NCI-H1694 (cell line): ENCODE measurements around the gene DIP2A.

ENCODE experiments used
- DNase-seq: peaks from one replicate; lab custom pipeline; 2025; lab: John Stamatoyannopoulos, UW

DIP2A gene, protein sequence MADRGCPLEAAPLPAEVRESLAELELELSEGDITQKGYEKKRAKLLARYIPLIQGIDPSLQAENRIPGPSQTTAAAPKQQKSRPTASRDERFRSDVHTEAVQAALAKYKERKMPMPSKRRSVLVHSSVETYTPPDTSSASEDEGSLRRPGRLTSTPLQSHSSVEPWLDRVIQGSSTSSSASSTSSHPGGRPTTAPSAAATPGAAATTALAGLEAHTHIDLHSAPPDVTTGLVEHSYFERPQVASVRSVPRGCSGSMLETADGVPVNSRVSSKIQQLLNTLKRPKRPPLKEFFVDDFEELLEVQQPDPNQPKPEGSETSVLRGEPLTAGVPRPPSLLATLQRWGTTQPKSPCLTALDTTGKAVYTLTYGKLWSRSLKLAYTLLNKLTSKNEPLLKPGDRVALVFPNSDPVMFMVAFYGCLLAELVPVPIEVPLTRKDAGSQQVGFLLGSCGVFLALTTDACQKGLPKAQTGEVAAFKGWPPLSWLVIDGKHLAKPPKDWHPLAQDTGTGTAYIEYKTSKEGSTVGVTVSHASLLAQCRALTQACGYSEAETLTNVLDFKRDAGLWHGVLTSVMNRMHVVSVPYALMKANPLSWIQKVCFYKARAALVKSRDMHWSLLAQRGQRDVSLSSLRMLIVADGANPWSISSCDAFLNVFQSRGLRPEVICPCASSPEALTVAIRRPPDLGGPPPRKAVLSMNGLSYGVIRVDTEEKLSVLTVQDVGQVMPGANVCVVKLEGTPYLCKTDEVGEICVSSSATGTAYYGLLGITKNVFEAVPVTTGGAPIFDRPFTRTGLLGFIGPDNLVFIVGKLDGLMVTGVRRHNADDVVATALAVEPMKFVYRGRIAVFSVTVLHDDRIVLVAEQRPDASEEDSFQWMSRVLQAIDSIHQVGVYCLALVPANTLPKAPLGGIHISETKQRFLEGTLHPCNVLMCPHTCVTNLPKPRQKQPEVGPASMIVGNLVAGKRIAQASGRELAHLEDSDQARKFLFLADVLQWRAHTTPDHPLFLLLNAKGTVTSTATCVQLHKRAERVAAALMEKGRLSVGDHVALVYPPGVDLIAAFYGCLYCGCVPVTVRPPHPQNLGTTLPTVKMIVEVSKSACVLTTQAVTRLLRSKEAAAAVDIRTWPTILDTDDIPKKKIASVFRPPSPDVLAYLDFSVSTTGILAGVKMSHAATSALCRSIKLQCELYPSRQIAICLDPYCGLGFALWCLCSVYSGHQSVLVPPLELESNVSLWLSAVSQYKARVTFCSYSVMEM (N-terminal part only)

DNA sequence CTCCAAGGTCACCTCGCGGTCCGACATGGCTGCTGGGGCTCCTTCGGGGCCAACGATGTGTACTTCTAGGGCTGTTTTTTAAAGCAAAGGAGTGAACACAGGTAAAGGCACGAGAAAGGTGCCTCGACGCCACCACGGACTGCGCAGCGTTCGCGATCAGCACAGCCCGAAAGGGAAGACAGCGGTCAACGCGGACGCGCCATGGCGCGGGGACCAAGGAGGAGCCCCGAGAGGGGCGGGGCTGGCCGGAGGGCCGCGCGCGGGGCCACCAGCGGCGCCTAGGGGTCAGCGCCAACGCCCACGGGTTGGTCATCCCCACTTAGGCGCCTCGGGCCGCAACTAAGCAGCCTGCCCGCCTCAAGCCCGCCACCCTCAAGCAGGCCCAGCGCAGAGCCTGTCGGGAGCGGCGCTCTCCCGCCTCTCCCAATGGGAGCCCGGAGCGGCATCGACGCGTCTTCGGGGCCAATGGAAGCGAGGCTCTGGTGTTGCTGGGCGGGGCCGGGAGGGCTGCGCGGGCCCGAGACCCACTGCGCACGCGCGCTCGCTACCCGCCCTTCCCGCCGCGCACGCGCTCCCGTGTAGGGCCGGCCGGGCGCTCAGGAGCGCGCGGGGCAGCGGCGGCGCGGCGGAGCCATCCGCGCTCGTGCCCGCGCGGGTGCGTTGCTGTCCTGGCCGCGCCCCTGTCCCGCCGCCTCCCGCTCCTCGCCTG, at the start of gene DIP2A:
Gene DIP2A (plus strand): TSS at position 577 of the 709 bp plus-strand sequence. CDS start 241 bp downstream, outside the sequence.
- peak; percentile 90 for DNase-seq

DNA sequence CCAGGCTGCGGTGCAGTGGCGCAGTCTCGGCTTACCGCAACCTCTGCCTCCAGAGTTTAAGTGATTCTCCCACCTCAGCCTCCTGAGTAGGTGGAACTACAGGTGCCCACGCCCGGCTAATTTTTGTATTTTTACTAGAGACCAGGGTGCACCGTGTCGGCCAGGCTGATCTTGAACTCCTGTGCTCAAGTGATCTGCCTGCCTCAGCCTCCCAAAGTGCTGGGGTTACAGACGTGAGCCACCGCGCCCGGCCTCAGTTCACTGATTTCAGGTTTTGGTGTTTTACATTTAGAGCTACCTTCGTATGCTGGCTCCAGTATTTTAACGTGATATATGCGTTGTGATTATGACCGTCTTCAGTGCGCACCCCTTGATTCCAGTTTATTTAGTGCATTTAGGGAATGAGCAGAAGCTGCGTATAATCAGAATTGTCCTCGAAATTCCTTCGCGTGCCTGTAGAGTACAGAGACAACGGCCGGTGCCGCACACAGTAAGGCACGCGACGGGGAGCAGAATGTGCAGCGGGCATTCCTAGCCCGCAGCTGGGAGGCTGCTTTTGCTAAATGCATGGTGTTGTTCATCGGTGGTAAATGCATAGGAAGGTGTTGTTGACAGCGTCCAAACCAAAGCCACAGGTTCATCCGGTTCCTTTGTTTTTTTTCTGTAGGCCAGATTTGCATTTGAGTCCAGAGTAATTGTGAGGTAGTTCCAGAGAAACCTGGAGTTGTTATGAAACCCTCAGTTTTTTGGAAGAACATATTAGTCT, 48.9 kb upstream of the DIP2A start:
- DNase-seq = no peak

DNA sequence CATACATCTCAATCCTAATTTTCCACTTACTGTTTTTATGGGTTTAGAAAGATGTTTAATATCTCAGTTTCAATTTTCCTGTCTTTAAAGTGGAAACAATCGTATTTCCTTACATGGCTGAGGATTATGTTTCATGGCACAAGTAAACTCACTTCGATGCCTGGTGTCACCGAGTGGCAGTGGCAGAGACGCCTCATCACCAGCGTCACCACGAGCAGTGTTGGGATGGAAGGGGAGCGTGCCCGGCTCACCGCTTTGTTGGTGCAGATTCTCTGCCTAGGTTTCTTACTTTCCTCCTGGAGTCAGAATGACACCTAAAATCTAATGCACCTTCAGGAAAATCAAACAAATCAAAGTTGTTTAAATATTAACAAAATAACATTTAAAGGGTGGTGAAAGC, 48.2 kb upstream of the DIP2A start:
- no peak for DNase-seq

DNA sequence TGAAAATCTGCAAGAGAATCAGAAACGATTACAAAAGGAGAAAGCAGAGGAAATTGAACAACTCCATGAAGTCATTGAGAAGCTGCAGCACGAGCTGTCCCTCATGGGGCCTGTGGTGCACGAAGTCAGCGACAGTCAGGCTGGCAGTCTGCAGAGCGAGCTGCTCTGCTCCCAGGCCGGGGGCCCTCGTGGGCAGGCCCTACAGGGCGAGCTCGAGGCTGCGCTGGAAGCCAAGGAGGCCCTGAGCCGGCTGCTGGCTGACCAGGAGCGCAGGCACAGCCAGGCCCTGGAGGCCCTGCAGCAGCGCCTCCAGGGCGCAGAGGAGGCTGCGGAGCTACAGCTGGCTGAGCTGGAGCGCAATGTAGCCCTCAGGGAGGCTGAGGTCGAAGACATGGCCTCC, 47.5 kb upstream of the DIP2A start:
- no peak for DNase-seq

DNA sequence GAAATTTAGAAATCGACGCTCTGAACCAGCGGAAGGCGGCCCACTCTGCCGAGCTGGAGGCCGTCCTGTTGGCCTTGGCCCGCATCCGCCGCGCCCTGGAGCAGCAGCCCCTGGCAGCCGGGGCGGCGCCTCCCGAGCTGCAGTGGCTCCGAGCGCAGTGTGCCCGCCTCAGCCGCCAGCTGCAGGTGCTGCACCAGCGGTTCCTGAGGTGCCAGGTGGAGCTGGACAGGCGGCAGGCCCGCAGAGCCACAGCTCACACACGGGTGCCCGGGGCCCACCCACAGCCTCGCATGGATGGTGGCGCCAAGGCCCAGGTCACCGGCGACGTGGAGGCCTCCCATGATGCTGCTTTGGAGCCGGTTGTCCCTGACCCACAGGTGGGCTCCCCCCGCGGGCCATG, 47.0 kb upstream of the DIP2A start:
- no peak for DNase-seq

DNA sequence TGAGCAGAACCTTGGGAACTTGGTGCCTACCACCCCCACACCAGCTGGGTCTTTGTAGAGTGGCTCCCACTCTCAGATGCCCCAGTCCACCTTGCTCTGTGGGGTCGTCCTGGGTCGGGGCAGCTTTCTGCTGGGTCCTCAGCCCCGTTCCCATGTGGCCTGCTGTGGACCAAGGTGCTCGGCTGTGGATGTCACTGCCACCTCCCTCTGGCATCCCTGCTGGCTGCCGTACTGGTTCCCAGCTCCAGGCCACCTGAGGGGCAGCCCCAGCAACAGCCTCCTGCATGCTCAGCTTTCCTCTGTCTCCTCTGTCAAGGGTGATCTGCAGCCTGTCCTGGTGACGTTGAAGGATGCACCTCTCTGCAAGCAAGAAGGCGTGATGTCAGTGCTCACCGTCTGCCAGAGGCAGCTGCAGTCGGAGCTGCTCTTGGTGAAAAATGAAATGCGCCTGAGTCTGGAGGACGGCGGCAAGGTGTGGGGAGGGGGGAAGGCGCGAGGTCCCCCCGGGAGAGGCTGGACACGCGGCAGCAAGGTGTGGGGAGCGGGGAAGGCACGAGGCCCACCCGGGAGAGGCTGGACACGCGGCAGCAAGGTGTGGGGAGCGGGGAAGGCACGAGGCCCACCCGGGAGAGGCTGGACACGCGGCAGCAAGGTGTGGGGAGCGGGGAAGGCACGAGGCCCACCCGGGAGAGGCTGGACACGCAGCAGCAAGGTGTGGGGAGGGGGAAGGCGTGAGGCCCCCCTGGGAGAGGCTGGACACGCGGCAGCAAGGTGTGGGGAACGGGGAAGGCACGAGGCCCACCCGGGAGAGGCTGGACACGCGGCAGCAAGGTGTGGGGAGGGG, 45.9 kb upstream of the DIP2A start:
- no peak for DNase-seq

DNA sequence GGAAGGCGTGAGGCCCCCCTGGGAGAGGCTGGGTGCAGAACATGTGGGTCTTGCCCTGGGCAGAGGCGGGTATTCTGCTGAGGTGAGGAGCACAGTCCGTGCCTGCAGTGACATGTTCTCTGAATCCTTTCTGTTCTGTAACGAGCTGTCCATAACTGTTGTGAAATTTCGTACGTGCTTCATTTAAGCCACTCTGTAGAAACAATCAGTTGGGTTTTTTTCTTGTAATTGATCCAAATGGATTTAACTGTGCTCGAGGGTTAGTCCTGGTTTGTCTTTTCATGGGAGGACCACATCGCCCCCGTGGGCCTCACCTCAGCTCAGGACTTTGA, 45.4 kb upstream of the DIP2A start:
- no peak for DNase-seq

DNA sequence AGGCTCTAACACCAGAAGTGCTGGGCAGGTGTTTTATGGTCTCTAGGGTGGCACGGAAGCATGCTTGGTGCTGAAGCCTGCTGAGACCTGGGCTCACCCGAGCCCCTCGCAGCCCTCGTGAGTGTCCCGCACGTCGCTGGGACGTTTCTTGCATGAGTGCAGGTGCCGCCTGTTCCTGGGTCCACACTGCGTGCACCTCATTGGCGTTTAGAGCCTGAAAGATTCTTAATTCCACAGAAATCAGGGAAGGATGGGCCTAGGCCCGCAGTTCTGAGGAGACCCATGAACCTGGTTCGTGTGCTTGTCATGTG, 43.8 kb upstream of the DIP2A start:
- no peak for DNase-seq

DNA sequence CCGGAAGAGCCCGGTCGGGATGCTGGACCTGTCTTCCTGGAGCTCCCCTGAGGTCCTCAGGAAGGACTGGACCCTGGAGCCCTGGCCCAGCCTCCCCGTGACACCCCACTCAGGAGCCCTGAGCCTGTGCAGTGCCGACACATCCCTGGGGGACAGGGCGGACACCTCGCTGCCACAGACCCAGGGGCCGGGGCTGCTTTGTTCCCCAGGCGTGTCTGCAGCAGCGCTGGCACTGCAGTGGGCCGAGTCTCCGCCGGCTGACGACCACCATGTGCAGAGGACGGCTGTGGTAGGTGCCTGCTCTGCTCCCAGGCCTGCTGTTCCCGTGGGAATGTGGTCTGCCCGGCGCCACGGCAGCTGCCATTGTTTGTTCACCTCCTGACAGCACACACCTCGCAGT, 42.1 kb upstream of the DIP2A start:
- DNase-seq = no peak

DNA sequence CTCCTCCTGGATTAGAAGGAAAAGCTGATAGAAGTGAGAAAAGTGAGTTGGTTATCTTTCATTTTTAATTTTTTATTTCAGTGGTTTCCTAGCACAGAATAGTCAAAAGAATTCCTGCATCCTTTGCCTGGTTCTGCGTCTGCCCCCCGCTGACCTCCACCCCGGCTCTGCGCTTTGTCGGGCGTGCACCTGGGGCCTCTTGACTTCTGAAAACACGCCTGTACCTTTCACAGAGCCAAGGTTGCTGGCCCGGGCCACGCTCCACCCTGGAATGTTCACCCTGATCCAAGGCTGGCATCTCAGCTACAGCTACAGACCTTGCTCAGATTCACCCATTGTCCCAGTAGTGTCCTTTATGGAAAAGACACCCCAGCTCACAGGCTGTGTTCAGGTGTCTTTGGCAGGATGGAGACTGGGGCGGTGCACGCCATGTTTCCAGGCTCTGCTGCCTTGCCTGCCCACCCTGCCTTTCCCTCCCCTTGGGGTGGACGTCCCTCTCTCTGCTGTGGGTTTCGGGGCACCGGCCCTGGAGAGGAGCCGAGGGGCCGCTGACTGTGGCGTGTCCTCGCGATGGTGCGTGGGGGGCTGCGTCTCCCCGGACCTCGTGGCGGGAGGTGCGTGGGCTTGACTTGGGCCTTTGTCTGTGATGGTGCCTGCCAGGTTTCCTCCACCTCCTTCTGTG, 40.3 kb upstream of the DIP2A start:
- DNase-seq = no peak

DNA sequence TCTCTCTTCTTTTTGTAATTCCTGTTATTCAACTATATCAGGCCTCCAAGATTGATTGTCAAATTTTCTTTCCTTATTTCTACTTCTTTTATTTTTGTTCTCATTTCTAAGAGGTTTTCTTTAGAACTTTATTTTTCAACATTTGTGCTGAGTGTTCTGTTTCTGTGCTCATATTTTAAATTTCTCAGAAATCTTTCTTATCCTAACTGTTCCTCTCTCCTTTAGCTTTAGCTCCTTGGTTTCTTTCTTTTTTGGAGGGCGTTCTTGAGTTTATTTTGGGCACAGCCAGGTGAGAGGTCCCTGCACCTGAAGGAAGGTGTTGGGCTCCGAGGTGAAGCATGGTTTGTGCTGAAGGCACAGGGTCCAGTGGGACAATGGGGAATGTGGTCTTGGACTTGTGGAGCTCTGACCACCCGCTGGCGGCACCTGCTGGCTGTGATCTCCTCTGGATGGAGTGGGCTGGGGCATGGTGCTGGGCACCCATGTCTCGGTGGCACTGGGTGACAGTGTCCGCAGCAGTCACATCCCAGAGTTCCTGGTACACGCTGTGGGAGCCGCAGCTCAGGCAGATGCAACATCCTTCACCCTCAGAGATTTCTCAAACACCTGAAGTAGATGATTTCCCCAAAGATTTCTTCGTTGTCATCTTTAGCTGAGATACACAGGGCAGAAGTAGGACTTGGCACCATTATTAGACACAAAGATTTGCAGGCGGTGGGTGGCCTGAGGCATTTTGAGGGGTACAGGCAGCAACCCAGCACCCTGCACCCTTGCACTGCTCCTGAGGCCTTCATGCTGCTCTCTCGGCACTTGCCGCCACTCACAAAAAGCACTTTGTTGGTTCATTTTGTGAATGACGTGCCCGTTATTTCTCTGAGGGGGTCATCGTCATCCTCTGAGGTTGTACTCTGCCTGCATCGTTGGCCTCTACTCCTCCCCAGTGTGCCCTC, 38.2 kb upstream of the DIP2A start:
- DNase-seq = no peak

DNA sequence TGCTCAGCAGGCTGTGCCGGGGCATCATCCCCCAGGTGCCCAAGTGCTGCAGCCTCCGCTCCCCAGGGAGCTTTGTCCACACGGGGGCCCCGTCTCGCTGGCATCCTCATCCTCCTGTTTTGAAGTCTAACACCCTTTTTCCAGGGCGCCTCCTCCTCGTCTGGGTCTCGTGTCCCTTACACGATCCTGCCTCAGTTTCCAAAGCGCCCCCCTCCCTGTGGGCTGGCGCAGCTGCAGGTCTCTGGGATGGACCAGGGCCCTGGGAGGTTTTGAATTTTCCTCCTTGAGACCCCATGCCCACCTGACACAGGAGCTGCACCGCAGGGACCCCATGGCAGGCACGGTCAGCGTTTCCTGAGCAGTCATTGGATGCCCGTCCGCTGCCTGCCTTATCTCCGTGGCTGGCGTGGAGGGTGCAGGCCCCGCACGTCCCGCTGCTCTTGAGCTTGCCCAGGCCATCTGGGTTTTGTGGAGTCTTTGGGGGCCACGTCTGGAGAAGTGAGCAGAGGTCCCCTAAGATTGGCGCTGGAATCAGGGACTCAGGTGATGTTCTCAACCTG, 37.4 kb upstream of the DIP2A start:
- DNase-seq = no peak

DNA sequence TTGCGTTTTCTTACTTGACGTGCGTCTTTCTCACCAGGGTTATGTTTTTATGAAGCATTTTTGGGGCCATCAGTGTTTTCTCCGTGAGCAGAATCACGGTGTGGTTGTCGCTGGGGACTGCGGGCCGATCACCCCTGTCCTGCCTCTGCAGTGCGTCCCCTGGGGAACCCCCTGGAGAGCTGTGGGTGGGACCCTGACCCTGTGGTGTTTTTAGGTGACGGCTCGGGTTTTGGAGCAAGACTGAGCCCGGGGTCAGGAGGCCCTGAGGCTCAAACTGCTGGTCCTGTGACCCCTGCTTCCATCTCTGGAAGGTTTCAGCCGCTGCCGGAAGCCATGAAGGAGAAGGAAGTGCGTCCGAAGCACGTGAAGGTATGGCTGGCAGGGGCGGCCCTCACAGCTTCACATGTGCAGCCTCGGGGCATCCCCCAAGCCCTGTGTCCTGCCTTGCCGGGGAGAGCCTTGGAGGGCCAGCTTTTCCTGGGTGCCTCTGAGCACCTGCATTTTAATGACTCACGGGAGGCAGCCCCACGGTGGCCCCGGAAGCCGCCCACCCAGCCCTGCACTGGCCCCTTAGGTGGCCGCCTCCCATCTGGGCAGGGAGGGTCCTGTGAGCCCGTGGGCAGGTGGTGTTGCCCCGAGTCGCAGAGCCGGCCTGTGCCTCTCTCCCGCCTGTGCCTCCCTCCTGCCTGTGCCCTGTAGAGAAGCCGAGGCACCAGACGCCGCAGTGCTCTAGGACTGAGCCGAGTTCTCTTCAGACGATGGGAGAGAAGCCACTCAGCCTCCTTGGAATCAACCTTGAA, 36.7 kb upstream of the DIP2A start:
- no peak for DNase-seq

DNA sequence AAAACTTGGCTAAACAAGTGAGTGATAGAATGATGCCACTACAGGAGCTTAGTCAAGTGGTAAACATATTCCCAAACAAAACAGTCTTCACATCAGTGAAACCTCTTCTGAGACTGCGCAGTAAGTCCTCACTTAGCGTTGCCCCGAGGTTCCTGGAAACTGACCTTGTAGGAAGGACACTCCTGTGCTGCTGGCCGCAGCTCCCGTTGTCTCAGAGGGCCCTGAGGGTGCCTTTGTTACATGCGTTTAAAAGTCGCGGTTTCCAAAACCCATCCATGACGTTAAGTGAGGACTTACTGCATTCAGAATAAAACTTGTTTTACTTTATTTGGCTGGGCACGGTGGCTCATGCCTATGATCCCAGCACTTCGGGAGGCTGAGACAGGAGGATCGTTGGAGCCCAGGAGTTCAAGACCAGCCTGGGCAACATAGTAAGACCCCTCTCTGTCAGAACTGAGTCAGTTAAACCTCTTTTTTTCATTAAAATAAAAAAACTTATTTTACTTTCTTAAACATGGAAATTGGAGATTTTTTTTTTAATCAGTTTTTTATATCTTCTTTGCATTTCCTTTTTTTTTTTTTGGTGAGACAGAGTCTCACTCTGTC, 36.0 kb upstream of the DIP2A start:
- DNase-seq = no peak

DNA sequence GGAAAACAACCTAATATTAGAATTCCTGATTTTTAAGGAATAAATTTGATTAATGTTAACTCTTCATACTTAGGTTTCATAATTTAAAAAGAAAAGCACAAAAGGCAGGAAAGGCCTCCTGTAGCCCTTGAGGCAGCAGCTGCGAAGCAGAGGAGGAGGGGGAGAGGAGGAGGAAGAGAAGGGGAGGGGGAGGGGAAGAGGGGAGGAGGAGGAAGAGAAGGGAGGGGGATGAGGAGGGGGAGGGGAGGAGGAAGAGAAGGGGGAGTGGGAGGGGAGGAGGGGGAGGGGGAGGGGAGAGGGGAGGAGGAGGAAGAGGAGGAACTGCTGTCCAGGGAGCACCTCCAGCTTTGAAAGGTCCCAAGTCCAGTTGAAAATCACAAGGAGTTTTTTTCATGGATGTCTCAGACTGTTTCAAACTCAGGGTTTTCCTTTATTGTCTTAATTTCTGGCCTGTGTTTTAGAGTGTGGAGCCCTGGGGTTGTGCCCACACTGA, 35.1 kb upstream of the DIP2A start:
- no peak for DNase-seq

DNA sequence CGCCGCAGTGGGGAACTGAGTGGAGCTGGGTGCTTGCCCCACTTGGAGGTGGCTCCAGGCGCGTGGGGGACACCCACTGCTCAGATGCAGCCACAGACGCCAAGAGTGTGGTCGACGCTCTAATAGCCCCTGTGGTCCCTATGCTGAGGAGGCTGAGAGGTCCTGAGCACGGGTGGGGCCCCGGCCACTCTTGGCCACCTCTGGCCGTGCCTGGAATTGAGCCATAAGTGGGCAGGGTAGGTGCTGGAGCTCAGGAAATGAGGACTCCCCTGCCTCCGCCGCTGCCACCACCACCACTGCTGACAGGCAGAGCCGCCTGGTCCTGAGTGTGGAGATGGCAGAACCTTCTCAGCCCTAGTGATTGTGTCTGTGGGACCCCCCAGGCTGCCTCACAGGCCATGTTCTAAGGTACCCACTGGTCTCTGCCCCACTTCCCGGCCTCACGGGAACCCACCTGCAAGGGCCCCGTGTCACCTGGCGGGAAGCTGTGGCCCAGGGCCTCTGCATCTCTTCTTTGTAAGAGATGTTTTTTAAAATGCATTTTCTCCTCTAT, 34.6 kb upstream of the DIP2A start:
- DNase-seq = no peak

DNA sequence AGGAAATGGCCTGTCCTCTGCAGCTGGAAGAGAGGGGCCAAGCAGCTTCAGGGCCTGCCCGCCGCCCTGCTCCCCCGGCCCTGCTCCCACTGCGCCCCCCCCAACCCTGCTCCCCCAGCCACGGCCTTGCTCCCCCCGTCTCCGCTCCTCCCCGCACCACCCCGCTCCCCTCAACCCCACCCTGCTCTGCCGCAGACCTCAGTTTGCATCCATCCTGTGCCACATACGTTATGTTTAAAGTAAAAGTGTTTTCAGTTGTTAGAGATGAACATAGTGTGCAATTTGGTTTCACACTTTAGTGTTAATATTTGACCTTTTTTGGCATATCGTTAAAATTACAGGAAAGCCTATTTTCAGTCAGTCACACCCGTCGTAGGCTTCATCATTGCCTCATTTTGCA, 34.1 kb upstream of the DIP2A start:
- no peak for DNase-seq
